H9 (cell line): ENCODE measurements around the gene SHANK1. TPM values are rescaled to one million over a fixed set of nuclear protein-coding genes. Genes with fewer than 3 reads are reported as not detected.

ENCODE experiments used
- DNase-seq: peaks from one replicate; pipeline ENCODE4 v3.0.0-alpha.2; 2017
- H2AFZ ChIP-seq: one replicate; pipeline ENCODE4 v1.6.1; 2013; ENCODE audit warnings: mild to moderate bottlenecking, low read length, control low read depth, moderate library complexity
- H2AK5ac ChIP-seq: 2 replicates; pipeline ENCODE4 v1.6.1; 2013; ENCODE audit warnings: low read length, control low read depth, mixed read lengths; ENCODE audit not compliant: insufficient read length
- H2BK120ac ChIP-seq: one replicate; pipeline ENCODE4 v1.6.1; 2013; ENCODE audit warnings: low read depth, mild to moderate bottlenecking, low read length, control low read depth, inconsistent platforms; ENCODE audit not compliant: poor library complexity, severe bottlenecking
- H2BK12ac ChIP-seq: 2 replicates; pipeline ENCODE4 v1.6.1; 2013; ENCODE audit warnings: low read length, control low read depth, mixed read lengths, low read depth; ENCODE audit not compliant: insufficient read length
- H2BK15ac ChIP-seq: 2 replicates; pipeline ENCODE4 v1.6.1; 2013; ENCODE audit warnings: low read depth, low read length, control low read depth
- H2BK20ac ChIP-seq: one replicate; pipeline ENCODE4 v1.6.1; 2013; ENCODE audit warnings: low read depth, mild to moderate bottlenecking, low read length, control low read depth, inconsistent platforms; ENCODE audit not compliant: poor library complexity, severe bottlenecking
- H2BK5ac ChIP-seq: 2 replicates; pipeline ENCODE4 v1.6.1; 2013; ENCODE audit warnings: low read length, control low read depth, mixed read lengths; ENCODE audit not compliant: insufficient read length
- H3K14ac ChIP-seq: 2 replicates; pipeline ENCODE4 v1.6.1; 2013; ENCODE audit warnings: low read length, control low read depth; ENCODE audit not compliant: insufficient read depth
- H3K18ac ChIP-seq: 2 replicates; pipeline ENCODE4 v1.6.1; 2013; ENCODE audit warnings: low read depth, mild to moderate bottlenecking, mixed read lengths, low read length, control low read depth; ENCODE audit not compliant: insufficient read length
- H3K23ac ChIP-seq: 2 replicates; pipeline ENCODE4 v1.6.1; 2013; ENCODE audit warnings: low read length, control low read depth, mixed read lengths, low read depth; ENCODE audit not compliant: insufficient read length
- H3K23me2 ChIP-seq: 2 replicates; pipeline ENCODE4 v1.6.1; 2013; ENCODE audit warnings: low read depth, mild to moderate bottlenecking, mixed read lengths, low read length, control low read depth; ENCODE audit not compliant: insufficient read length, poor library complexity, severe bottlenecking
- H3K27ac ChIP-seq: 2 replicates; pipeline ENCODE4 v1.5.1; 2013; ENCODE audit warnings: low read length, control low read depth, mixed read lengths, low read depth; ENCODE audit not compliant: insufficient read length
- H3K27me3 ChIP-seq: 2 replicates; pipeline ENCODE4 v1.6.1; 2013; ENCODE audit warnings: low read length, control low read depth, inconsistent platforms; ENCODE audit not compliant: insufficient read depth
- H3K4ac ChIP-seq: 2 replicates; pipeline ENCODE4 v1.6.1; 2013; ENCODE audit warnings: low read depth, mild to moderate bottlenecking, control low read depth, inconsistent platforms, low read length, moderate library complexity
- H3K4me1 ChIP-seq: 2 replicates; pipeline ENCODE4 v1.6.1; 2013; ENCODE audit warnings: low read length, control low read depth, inconsistent platforms; ENCODE audit not compliant: insufficient read depth
- H3K4me2 ChIP-seq: 2 replicates; pipeline ENCODE4 v1.6.1; 2013; ENCODE audit warnings: low read length, control low read depth, mixed read lengths; ENCODE audit not compliant: insufficient read length, insufficient read depth
- H3K56ac ChIP-seq: 2 replicates; pipeline ENCODE4 v1.6.1; 2013; ENCODE audit warnings: low read depth, mild to moderate bottlenecking, mixed read lengths, low read length, control low read depth; ENCODE audit not compliant: insufficient read length
- H3K79me1 ChIP-seq: 2 replicates; pipeline ENCODE4 v1.6.1; 2013; ENCODE audit warnings: low read depth, mild to moderate bottlenecking, moderate library complexity, low read length, control low read depth, inconsistent platforms; ENCODE audit not compliant: insufficient read depth, poor library complexity, severe bottlenecking
- H3K79me2 ChIP-seq: 2 replicates; pipeline ENCODE4 v1.6.1; 2013; ENCODE audit warnings: low read length, control low read depth, inconsistent platforms; ENCODE audit not compliant: insufficient read depth
- H3K9ac ChIP-seq: 2 replicates; pipeline ENCODE4 v1.6.1; 2013; ENCODE audit warnings: low read length, control low read depth, mixed read lengths; ENCODE audit not compliant: insufficient read length; ENCODE audit errors: extremely low read depth
- H3K9me3 ChIP-seq: one replicate; pipeline ENCODE4 v1.6.1; 2013; ENCODE audit warnings: low read depth, low read length, inconsistent platforms; ENCODE audit not compliant: control insufficient read depth
- H3T11ph ChIP-seq: one replicate; pipeline ENCODE4 v1.6.1; 2013; ENCODE audit warnings: mild to moderate bottlenecking, low read length, control low read depth, inconsistent platforms
- H4K20me1 ChIP-seq: one replicate; pipeline ENCODE4 v1.6.1; 2013; ENCODE audit not compliant: control insufficient read depth, insufficient read length, insufficient read depth
- H4K5ac ChIP-seq: 2 replicates; pipeline ENCODE4 v1.6.1; 2013; ENCODE audit warnings: low read depth, mild to moderate bottlenecking, mixed read lengths, low read length, control low read depth; ENCODE audit not compliant: insufficient read length
- H4K8ac ChIP-seq: replicated peaks from 2 replicates; pipeline ENCODE4 v1.6.1; 2013; ENCODE audit warnings: low read length, control low read depth, mixed read lengths, low read depth; ENCODE audit not compliant: insufficient read length
- H4K91ac ChIP-seq: 2 replicates; pipeline ENCODE4 v1.6.1; 2013; ENCODE audit warnings: low read depth, mild to moderate bottlenecking, moderate library complexity, mixed read lengths, low read length, control low read depth; ENCODE audit not compliant: insufficient read length
- H3K27ac Mint-ChIP-seq, 3 experiments: 2 replicates in 2 of 3; 3 replicates in 1 of 3; pipeline ENCODE4 v1.8.0; 2020 to 2021; ENCODE audit warnings: mixed read lengths in 3 of 3, mild to moderate bottlenecking in 1 of 3, moderate library complexity in 1 of 3
- H3K27me3 Mint-ChIP-seq: 2 replicates; pipeline ENCODE4 v1.8.0; 2021; ENCODE audit warnings: low read depth, mild to moderate bottlenecking, moderate library complexity, mixed read lengths
- H3K36me3 Mint-ChIP-seq, 3 experiments: 2 replicates in 2 of 3; 3 replicates in 1 of 3; pipeline ENCODE4 v1.8.0; 2020 to 2021; ENCODE audit warnings: low read depth in 3 of 3, mixed read lengths in 3 of 3; ENCODE audit not compliant: insufficient read depth in 1 of 3
- H3K4me1 Mint-ChIP-seq, 2 experiments: 2 replicates each; pipeline ENCODE4 v1.8.0; 2020; ENCODE audit warnings: mixed read lengths in 2 of 2
- H3K4me3 Mint-ChIP-seq, 2 experiments: 2 replicates in 1 of 2; 3 replicates in 1 of 2; pipeline ENCODE4 v1.8.0; 2020 to 2021; ENCODE audit warnings: mild to moderate bottlenecking in 2 of 2, mixed read lengths in 2 of 2, moderate library complexity in 1 of 2
- H3K9me3 Mint-ChIP-seq, 2 experiments: 2 replicates in 1 of 2; 3 replicates in 1 of 2; pipeline ENCODE4 v1.8.0; 2020; ENCODE audit warnings: mild to moderate bottlenecking in 2 of 2, mixed read lengths in 2 of 2, moderate library complexity in 1 of 2
- WGBS: extraction: QIAGEN DNeasy Blood & Tissue Kit; methylation state at CpG from one replicate; pipeline ENCODE4 v1.1.7; 2013; ENCODE audit warnings: missing lambda C conversion rate, low lambda C conversion rate, mixed read lengths; ENCODE audit not compliant: insufficient read length; ENCODE audit errors: extremely low coverage; 5-methylcytosine and 5-hydroxymethylcytosine counted together
- total RNA-seq: library from RNA; stranded (reverse); gene quantifications from 2 replicates; pipeline ENCODE4 v1.2.1, GENCODE V29; 2021
- TF ChIP-seq, protein P1 (sequence below): fragments of 200-600 bp; sonication (generic); conservative IDR thresholded peaks from 3 replicates; pipeline ENCODE4 v1.8.0; 2021; ENCODE audit warnings: antibody characterized with exemption, mild to moderate bottlenecking

Gene SHANK1
- total RNA-seq, 1 experiment from 2014 or later = 1.7 TPM

DNA sequence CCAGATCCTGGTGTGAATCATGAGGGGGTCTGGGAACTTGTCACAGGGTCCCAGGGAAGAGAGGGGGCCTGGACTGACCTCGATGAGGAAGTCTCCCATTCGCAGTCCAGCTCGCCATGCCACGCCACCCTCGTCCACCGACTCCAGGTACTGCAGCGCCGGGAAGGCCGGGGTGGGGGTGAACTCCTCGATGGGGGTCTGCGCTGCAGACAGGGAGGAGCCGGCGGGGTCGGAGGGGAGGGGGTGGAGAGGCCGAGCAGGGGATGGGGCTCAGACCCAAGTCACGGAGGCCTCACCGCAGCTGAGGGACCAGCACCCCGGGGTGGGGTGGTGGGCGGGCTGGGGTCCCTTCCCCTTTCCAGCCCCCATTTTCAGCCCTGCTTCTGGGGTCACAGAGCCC lies 30.8 kb downstream of the SHANK1 start:
- Mint-ChIP-seq H3K4me3 (no peak overlapping the region), H3K27me3 (peaks cover 100% of the 10 kb centered on the region)
- no CpG with 5 or more reads among the region's 19 CpGs for WGBS

More for the DNA sequence above, 30.8 kb downstream of the SHANK1 start:
- TF ChIP-seq, protein P1, sequence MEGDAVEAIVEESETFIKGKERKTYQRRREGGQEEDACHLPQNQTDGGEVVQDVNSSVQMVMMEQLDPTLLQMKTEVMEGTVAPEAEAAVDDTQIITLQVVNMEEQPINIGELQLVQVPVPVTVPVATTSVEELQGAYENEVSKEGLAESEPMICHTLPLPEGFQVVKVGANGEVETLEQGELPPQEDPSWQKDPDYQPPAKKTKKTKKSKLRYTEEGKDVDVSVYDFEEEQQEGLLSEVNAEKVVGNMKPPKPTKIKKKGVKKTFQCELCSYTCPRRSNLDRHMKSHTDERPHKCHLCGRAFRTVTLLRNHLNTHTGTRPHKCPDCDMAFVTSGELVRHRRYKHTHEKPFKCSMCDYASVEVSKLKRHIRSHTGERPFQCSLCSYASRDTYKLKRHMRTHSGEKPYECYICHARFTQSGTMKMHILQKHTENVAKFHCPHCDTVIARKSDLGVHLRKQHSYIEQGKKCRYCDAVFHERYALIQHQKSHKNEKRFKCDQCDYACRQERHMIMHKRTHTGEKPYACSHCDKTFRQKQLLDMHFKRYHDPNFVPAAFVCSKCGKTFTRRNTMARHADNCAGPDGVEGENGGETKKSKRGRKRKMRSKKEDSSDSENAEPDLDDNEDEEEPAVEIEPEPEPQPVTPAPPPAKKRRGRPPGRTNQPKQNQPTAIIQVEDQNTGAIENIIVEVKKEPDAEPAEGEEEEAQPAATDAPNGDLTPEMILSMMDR = no peak
- Histone ChIP-seq H4K8ac (no peak overlapping the region), H3K9me3 (no peaks in the 10 kb centered on the region), H4K5ac (no peak overlapping the region), H3K23ac (no peak overlapping the region), H2BK5ac (no peak overlapping the region), H3K4me1 (peaks cover 3% of the 10 kb centered on the region; the same call in 1 of the 2 replicates), H3K79me2 (no peaks in the 10 kb centered on the region), H3K23me2 (peaks cover 9% of the 10 kb centered on the region), H3K4ac (no peak overlapping the region), H3T11ph (no peak overlapping the region), H2BK20ac (no peak overlapping the region), H3K27me3 (peaks cover 16% of the 10 kb centered on the region; the same call in 1 of the 2 replicates), H4K91ac (no peak overlapping the region), H2BK120ac (no peak overlapping the region), H4K20me1 (no peaks in the 10 kb centered on the region), H3K14ac (no peak overlapping the region), H3K4me2 (no peak overlapping the region), H3K27ac (no peak overlapping the region), H3K18ac (no peak overlapping the region), H3K79me1 (no peaks in the 10 kb centered on the region), H2AFZ (no peak overlapping the region), H3K9ac (no peak overlapping the region), H2BK12ac (no peak overlapping the region), H2BK15ac (no peak overlapping the region), H3K56ac (no peak overlapping the region), H2AK5ac (no peak overlapping the region)
- Mint-ChIP-seq H3K4me1 (peaks cover 5 to 24% of the 10 kb centered on the region in 2 experiments), H3K9me3 (peaks cover 0 to 3% of the 10 kb centered on the region in 2 experiments; a peak in 1 of 5 replicates), H3K27ac (no peak overlapping the region), H3K36me3 (no peaks in the 10 kb centered on the region; a peak in 1 of 7 replicates)
- no peak for DNase-seq
